Measurements from ENCODE around the gene FBXO34. TPM values are rescaled to one million over a fixed set of nuclear protein-coding genes. Genes with fewer than 3 reads are reported as not detected.

FBXO34 gene
- total RNA-seq, 1 experiment from 2014 or later, result 13.9 TPM

GRCh38 chr14:55399183-55399582, 128.0 kb downstream of the FBXO34 start:
- Mint-ChIP-seq H3K4me3 (no peak overlapping the region), H3K4me1 (no peaks in the 10 kb centered on the region), H3K27ac (no peak overlapping the region), H3K9me3 (peaks cover 8% of the 10 kb centered on the region), H3K27me3 (ENCODE audit: low read depth) (no peaks in the 10 kb centered on the region), H3K36me3 (peaks cover 5% of the 10 kb centered on the region)
- CTCF ChIA-PET, result no interaction called here
- POLR2A ChIA-PET, result no interaction called here
- ATAC-seq (no peak), DNase-seq (ENCODE audit: low spot score) (no peak)
- no peak for TF ChIP-seq ERG (CRISPR knock-in tag; IDR thresholded peaks at IDR 0.05)
- no peak for TF ChIP-seq NFE2L1 (CRISPR knock-in tag; IDR thresholded peaks at IDR 0.05)
- TF ChIP-seq CREB1 (CRISPR knock-in tag; IDR thresholded peaks at IDR 0.05), result no peak
- TF ChIP-seq ZNF416 (CRISPR knock-in tag; IDR thresholded peaks at IDR 0.05), result no peak
- no peak for TF ChIP-seq ZNF425 (CRISPR knock-in tag; conservative IDR thresholded peaks at IDR 0.05)
- no peak for TF ChIP-seq ATF1 (CRISPR knock-in tag; IDR thresholded peaks at IDR 0.05)
- no peak for TF ChIP-seq TP53 (CRISPR knock-in tag; IDR thresholded peaks at IDR 0.05)
- no peak for TF ChIP-seq SMAD4 (CRISPR knock-in tag; IDR thresholded peaks at IDR 0.05)
- no peak for TF ChIP-seq ZBTB21 (CRISPR knock-in tag; IDR thresholded peaks at IDR 0.05; ENCODE audit: borderline replicate concordance)

GRCh38 chr14:55399852-55400251, 128.6 kb downstream of the FBXO34 start:
- Mint-ChIP-seq H3K36me3 (peaks cover 5% of the 10 kb centered on the region), H3K27ac (no peak overlapping the region), H3K27me3 (ENCODE audit: low read depth) (no peaks in the 10 kb centered on the region), H3K4me3 (no peak overlapping the region), H3K9me3 (peaks cover 8% of the 10 kb centered on the region), H3K4me1 (no peaks in the 10 kb centered on the region)
- no peak for DNase-seq (ENCODE audit: low spot score)
- POLR2A ChIA-PET, result no interaction called here
- TF ChIP-seq ZNF671 (CRISPR knock-in tag; IDR thresholded peaks at IDR 0.05) (no peak), ZNF219 (CRISPR knock-in tag; IDR thresholded peaks at IDR 0.05; ENCODE audit: borderline replicate concordance) (no peak), RELA (CRISPR knock-in tag; IDR thresholded peaks at IDR 0.05; ENCODE audit: borderline replicate concordance) (no peak), ZSCAN18 (CRISPR knock-in tag; IDR thresholded peaks at IDR 0.05) (no peak), USF2 (CRISPR knock-in tag; IDR thresholded peaks at IDR 0.05) (no peak), ZNF425 (CRISPR knock-in tag; conservative IDR thresholded peaks at IDR 0.05) (no peak), ATF6 (CRISPR knock-in tag; IDR thresholded peaks at IDR 0.05) (no peak), ESRRA (CRISPR knock-in tag; IDR thresholded peaks at IDR 0.05; ENCODE audit: borderline replicate concordance) (no peak), NFYB (CRISPR knock-in tag; conservative IDR thresholded peaks at IDR 0.05; ENCODE audit: low read depth) (no peak), IRF2 (CRISPR knock-in tag; IDR thresholded peaks at IDR 0.05; ENCODE audit: borderline replicate concordance, low read depth) (no peak), HMGA2 (CRISPR knock-in tag; IDR thresholded peaks at IDR 0.05) (no peak), FOXJ3 (CRISPR knock-in tag; IDR thresholded peaks at IDR 0.05; ENCODE audit: borderline replicate concordance) (no peak), ATF1 (CRISPR knock-in tag; IDR thresholded peaks at IDR 0.05) (no peak)
- no peak for ATAC-seq
- CTCF ChIA-PET, result interaction anchor here (1.2 kb wide), 1 partner anchor 17 kb away, joined by 3 read pairs; no protein-coding TSS in a partner anchor
